Activated T-cell treated with anti-CD3 and anti-CD28 coated beads, Interleukin-2, amount 50 U/mL, for 72 hours (primary cell): Measurements from ENCODE around the gene GMEB2. TPM values are rescaled to one million over a fixed set of nuclear protein-coding genes. Genes with fewer than 3 reads are reported as not detected.
"Not testable (repeated sequence)": the region's sequence is repeated elsewhere in the genome, so short reads cannot be mapped to it uniquely, and the experiment has no call there.

Experiments
- ATAC-seq, 2 donors: fragments of 150-1000 bp; cut with Tn5 transposase; replicated peaks in 1 of 2; 2 replicates each; pipeline ENCODE4 v1.10.0; 2021; ENCODE audit warnings: moderate library complexity in 2 of 2, mild to moderate bottlenecking in 1 of 2
- DNase-seq, 2 donors: peaks; one replicate each; pipeline ENCODE4 v3.0.0; 2021 to 2022; ENCODE audit warnings: mixed read lengths in 1 of 2
- H3K27ac Mint-ChIP-seq: one replicate; pipeline ENCODE4 v1.8.0; 2022; ENCODE audit warnings: mild to moderate bottlenecking, moderate library complexity, mixed read lengths
- H3K27me3 Mint-ChIP-seq: one replicate; pipeline ENCODE4 v1.8.0; 2022; ENCODE audit warnings: low read depth, mixed read lengths
- H3K36me3 Mint-ChIP-seq, 2 donors: one replicate each; pipeline ENCODE4 v1.8.0; 2022; ENCODE audit warnings: mixed read lengths in 2 of 2, mild to moderate bottlenecking in 1 of 2; ENCODE audit not compliant: insufficient read depth in 2 of 2
- H3K4me1 Mint-ChIP-seq: one replicate; pipeline ENCODE4 v1.8.0; 2022; ENCODE audit warnings: low read depth, mixed read lengths
- H3K4me3 Mint-ChIP-seq, 2 donors: one replicate each; pipeline ENCODE4 v1.8.0; 2022; ENCODE audit warnings: mild to moderate bottlenecking in 2 of 2, mixed read lengths in 2 of 2, moderate library complexity in 2 of 2
- H3K9me3 Mint-ChIP-seq, 2 donors: one replicate each; pipeline ENCODE4 v1.8.0; 2022; ENCODE audit warnings: mixed read lengths in 2 of 2
- total RNA-seq, 2 donors: library from RNA; stranded (reverse); gene quantifications; one replicate each; pipeline ENCODE4 v1.2.3, GENCODE V29; 2022

Gene GMEB2
- total RNA-seq, 2 donors from 2014 or later: 17.5 to 22.8 TPM

DNA sequence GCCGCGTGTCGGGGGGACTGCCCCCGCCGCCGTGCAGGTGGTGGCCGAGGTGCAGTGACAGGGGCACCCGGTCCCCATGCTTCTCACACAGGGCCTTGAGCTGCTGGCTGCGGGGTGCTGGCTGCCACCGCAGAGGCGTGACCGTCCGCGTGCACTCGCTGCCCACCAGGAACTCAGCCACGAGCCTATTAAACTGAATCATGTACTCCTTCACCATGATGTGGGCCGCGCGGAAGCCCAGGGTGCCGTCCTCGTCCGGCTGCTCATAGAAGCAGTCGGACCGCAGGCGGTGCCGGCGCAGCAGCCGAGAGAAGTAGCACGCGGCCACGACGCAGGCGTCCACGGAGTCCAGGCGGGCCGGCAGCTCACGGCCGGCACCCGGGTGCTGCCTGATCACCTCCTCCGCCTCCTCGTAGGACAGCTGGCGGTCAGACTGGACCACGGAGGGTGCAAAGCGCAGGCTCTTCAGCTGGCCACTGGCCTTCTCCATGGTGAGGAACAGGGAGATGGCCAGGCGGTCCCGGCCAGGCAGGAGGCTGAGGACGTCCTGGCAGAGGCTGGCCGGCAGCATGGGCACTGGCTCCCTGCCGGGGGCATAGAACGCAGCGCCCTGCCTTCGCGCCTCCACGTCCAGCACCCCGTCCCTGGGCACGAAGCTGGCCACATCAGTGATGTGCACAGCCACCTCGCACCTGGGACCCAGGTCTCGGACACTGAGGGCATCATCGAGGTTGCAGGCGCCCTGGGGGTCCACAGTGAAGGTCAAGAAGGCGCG is 62.7 kb downstream of the GMEB2 start:
- DNase-seq (no peak), ATAC-seq (no peak)
- peaks cover 13% of the 10 kb centered on the region for H3K4me1 Mint-ChIP-seq
- no peak overlapping the region for H3K4me3 Mint-ChIP-seq
- no peaks in the 10 kb centered on the region for H3K9me3 Mint-ChIP-seq
- no peaks in the 10 kb centered on the region for H3K27me3 Mint-ChIP-seq
- H3K27ac Mint-ChIP-seq: no peak overlapping the region
- no peaks in the 10 kb centered on the region for H3K36me3 Mint-ChIP-seq

DNA sequence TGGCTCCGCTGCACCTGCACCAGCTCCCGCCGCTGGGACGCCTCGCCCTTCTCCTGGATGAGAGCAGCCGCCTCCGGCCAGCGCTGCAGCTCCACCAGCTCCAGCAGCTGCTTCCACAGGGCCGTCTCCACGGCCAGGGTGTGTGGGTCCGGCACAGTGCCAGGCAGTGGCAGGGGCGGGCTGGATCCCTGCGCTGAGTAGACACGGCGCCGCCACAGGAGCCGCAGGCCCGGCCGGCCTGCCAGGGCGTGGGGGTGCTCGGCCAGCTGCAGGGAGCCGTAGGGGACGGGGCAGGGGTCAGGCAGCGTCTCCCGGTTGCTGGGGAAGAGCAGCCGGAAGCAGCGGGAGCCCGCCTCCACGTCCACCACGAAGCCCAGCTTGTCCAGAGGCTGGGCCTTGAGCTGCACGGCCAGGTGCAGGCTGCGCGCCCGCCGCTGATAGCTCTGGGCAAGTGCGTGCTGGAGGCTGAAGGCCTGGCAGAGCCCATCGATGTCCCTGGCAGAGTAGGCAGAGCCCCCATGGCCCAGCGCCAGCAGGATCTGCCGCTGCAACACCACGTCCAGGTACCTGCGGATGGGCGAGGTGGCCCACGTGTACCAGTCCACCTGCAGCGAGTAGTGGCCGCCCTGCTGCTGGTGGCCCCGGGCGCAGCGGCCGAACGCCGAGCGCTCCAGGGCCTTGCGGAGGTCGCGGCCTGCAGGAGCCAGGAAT is 63.5 kb downstream of the GMEB2 start:
- H3K4me3 Mint-ChIP-seq: no peak overlapping the region
- ATAC-seq: no peak
- no peaks in the 10 kb centered on the region for H3K36me3 Mint-ChIP-seq
- peaks cover 12% of the 10 kb centered on the region for H3K4me1 Mint-ChIP-seq
- no peaks in the 10 kb centered on the region for H3K9me3 Mint-ChIP-seq
- no peak for DNase-seq
- no peak overlapping the region for H3K27ac Mint-ChIP-seq
- no peaks in the 10 kb centered on the region for H3K27me3 Mint-ChIP-seq

DNA sequence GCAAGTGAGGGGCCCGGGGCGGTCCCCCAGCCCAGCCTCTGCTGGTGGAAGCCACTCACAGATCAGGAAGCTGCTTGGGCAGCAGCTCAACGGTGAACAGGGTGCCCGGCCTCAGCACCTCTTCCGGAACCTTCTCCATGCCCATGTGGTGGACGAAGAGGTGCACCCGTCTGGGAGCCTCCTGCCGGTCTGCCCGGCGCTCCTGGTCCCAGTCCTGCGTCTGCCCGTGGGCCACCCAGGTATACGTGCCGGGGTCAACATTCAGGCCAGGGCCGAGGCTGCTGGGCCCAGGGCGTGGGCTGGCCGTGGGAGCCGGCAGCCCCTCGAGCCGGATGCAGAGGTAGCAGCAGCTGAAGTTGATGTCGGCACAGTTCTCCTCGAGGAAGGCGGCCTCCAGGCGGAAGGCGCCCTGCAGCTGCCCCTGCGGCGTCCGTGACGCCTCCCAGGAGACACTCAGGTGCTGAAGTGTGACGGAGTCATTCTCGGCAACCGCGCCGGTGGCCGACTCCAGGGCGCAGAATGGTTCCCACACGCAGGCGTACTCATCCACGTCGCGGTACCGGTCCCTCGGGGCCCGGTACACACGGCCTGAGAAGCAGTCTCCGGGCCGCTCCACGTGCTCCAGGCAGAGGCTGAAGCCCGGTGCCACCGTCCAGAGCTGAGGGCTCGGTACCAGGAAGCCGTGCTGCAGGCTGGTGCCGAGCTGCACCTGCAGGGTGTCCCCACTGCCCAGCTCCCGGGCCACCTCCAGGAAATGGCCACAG is 64.3 kb downstream of the GMEB2 start:
- ATAC-seq (no peak), DNase-seq (no peak)
- Mint-ChIP-seq H3K27ac (no peak overlapping the region), H3K27me3 (no peaks in the 10 kb centered on the region), H3K4me1 (peaks cover 5% of the 10 kb centered on the region), H3K36me3 (no peaks in the 10 kb centered on the region), H3K9me3 (no peaks in the 10 kb centered on the region), H3K4me3 (no peak overlapping the region)

DNA sequence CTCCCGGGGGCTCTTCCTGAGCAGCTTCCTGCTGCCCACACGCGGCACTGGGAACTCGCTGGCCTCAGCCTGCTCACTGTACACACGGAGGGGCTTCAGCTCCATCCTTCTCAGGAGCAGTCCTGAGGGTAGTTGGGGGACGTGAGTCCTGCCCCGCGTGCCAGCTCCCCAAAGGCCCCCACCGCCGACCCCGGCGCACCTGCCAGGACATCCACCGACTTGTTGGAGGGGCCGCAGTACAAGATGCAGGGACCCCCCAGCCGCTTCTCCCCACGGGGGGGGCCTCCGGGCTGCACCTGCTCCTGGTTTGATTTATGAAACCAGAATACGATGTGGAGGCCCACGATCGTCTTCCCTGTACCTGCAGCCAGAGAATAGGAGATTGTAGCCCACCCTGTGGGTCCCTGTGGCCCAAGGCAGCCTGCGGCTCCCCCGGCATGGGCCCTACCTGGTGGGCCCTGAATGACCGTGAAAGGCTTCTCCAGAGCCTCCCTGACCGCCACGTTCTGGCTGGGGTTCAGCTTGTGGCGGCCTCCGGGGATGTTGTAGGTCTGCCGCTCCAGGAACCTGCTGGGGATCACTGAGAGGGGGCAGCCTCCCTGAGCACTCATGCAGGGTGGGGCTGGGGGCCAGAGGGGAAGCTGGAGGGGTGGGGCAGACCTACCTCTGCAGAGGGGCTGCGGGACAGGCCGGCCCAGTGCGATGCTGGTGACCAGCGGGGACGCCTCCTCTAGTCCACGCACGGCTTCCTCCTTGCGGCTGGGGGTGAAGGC is 65.1 kb downstream of the GMEB2 start:
- DNase-seq (no peak), ATAC-seq (no peak)
- H3K27me3 Mint-ChIP-seq: no peaks in the 10 kb centered on the region
- no peak overlapping the region for H3K4me3 Mint-ChIP-seq
- no peak overlapping the region for H3K27ac Mint-ChIP-seq
- no peaks in the 10 kb centered on the region for H3K4me1 Mint-ChIP-seq
- H3K9me3 Mint-ChIP-seq: no peaks in the 10 kb centered on the region
- H3K36me3 Mint-ChIP-seq: no peaks in the 10 kb centered on the region

DNA sequence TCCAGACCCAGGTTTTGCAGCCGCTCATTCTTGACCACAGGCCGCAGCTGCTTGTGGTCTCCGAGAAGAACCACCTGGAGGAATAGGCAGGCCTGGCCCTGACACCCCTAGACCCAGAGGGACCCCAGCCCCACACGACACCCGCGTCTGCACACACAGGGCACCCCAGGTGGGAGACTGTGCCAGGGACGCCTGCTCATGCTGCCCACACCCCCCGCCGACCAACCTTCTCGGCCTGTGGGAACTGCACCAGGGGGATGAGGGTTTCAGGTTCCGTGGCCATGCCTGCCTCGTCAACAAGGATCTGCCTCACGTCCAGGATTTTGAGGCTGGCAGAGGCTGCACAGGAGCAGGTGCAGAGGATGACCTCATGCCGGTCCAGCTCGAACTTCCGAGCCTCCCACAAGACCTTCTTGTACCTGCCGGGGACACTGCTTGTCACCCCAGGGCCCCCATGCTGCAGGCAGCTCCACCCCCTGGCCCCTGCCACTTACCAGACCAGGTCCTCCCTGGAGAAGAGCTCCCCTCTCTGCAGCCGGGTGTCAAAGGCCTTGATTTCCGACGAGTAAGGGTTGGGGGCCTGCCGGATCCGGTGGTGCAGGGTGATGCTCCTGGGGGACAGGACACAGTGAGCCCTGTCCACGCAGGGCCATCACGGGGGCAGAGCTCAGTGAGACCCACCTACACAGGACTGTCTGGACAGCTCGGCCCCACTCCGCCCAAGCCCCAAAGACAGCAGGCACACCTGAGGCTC is 65.9 kb downstream of the GMEB2 start:
- no peaks in the 10 kb centered on the region for H3K9me3 Mint-ChIP-seq
- H3K4me3 Mint-ChIP-seq: no peak overlapping the region
- H3K4me1 Mint-ChIP-seq: no peaks in the 10 kb centered on the region
- no peak overlapping the region for H3K27ac Mint-ChIP-seq
- DNase-seq (no peak), ATAC-seq (no peak)
- H3K27me3 Mint-ChIP-seq: no peaks in the 10 kb centered on the region
- no peaks in the 10 kb centered on the region for H3K36me3 Mint-ChIP-seq

DNA sequence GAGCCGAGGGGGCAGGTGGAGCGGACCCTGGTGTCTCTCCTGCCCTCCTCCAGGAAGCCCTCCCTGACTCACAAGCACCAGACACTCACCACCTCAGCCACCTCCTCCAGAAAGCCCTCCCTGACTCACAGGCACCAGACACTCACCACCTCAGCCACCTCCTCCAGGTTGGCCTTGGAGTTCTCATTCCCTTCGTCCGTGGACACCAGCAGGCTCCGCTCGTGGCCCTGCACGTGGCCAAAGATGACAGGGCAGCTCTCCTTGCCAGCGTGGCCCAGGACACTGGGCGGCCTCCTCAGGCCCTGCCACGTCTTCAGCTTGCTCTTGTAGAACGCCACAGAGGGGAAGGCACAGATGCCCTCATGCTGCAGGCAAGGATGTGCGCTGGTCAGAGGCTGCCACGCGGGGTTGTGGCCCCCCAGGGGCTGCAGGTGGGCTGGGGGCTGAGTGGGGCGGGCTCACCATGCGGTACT is 66.5 kb downstream of the GMEB2 start:
- no peak overlapping the region for H3K4me3 Mint-ChIP-seq
- no peaks in the 10 kb centered on the region for H3K9me3 Mint-ChIP-seq
- ATAC-seq (peak in 1 of 2 donors; percentile 28), DNase-seq (no peak)
- no peaks in the 10 kb centered on the region for H3K4me1 Mint-ChIP-seq
- no peaks in the 10 kb centered on the region for H3K36me3 Mint-ChIP-seq
- no peak overlapping the region for H3K27ac Mint-ChIP-seq
- H3K27me3 Mint-ChIP-seq: no peaks in the 10 kb centered on the region

DNA sequence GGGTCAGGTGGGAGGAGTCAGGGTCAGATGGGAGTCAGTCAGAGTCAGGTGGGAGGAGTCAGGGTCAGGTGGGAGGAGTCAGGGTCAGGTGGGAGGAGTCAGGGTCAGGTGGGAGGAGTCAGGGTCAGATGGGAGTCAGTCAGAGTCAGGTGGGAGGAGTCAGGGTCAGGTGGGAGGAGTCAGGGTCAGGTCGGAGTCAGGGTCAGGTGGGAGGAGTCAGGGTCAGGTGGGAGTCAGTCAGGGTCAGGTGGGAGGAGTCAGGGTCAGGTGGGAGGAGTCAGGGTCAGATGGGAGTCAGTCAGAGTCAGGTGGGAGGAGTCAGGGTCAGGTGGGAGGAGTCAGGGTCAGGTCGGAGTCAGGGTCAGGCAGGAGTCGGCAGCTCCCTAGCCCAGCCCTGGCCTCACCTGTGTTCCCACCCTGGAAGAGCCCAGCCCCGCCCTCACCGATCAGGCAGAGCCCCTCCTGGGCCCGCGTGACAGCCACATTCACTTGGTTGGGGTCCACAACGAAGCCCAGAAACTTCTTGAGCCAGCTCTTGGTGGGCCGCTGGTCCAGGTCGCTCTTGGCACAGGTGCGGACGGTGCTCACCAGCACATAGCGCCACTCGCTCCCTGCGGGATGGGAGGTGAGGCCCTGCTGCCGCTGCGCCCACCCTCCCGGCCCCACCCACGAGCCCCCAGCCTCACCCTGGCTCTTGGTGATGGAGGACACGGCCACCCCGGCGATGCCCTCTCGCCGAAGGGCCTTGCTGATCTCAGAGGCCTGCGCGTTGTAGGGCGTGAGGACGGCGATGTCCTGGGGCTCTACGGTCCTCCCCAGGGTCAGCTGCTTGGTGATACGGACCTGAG is 67.2 kb downstream of the GMEB2 start:
- H3K27ac Mint-ChIP-seq, H3K27me3 Mint-ChIP-seq: not testable (repeated sequence)
- peak; percentile 11 to 32 for ATAC-seq

DNA sequence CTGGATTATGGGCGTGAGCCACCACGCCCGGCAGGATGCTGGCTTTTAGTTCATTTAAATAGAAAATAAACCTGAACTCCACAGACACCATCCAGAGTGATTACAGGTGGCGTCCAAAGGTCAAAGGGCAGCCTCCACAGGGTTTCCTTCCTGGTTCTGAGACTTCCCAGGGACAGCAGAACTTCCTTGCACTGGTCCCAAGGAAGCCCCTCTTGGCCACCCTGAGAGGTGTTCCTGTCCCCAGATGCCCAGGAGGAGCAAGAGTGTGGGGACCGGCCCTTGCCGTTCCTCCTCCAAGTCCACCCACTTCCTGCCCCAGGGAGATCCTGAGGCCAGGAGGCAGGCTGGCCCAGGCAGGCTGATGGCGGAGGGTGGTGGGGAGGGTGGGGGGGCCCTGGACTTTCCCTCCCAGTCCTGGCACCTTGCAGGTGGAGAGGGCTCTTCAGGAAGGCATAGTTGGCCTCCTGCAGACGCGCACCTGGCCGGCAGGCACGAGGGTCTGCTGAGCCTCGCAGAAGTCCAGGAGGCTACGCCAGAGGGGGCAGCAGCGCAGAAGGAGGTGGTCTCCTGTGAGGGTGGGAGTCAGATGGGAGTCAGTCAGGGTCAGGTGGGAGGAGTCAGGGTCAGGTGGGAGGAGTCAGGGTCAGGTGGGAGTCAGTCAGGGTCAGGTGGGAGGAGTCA is 68.0 kb downstream of the GMEB2 start:
- Mint-ChIP-seq H3K36me3 (no peaks in the 10 kb centered on the region), H3K27me3 (no peaks in the 10 kb centered on the region), H3K4me1 (no peaks in the 10 kb centered on the region), H3K9me3 (no peaks in the 10 kb centered on the region), H3K27ac (no peak overlapping the region), H3K4me3 (no peak overlapping the region)
- DNase-seq (no peak), ATAC-seq (peak in 1 of 2 donors; percentile 16)

More for the DNA sequence above, 67.2 kb downstream of the GMEB2 start:
- DNase-seq, H3K4me3 Mint-ChIP-seq, H3K4me1 Mint-ChIP-seq, H3K36me3 Mint-ChIP-seq, H3K9me3 Mint-ChIP-seq: not testable (repeated sequence)

DNA sequence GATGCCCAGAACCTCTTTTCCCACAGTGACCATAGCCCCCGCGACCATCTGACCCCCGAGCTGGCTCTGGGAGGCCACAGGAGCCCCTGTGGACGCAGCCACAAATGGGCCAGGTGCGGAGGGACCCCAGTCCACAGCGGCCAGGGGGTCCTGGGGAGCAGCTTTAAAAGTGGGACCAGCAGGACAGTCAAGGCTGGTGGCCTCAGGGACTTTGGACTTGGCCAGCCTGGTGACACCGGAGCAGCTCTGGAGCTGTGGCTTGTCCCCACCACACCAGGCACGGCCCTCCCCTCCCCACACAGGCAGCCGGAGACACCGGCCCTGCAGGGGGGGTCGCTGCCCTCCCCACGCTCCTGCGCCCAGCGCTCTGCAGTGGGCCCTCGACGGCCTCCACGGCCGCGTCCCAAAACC is 69.4 kb downstream of the GMEB2 start:
- peaks cover 7% of the 10 kb centered on the region for H3K4me1 Mint-ChIP-seq
- H3K4me3 Mint-ChIP-seq: no peak overlapping the region
- H3K9me3 Mint-ChIP-seq: no peaks in the 10 kb centered on the region
- DNase-seq (no peak), ATAC-seq (no peak)
- no peaks in the 10 kb centered on the region for H3K27me3 Mint-ChIP-seq
- H3K27ac Mint-ChIP-seq: no peak overlapping the region
- no peaks in the 10 kb centered on the region for H3K36me3 Mint-ChIP-seq

DNA sequence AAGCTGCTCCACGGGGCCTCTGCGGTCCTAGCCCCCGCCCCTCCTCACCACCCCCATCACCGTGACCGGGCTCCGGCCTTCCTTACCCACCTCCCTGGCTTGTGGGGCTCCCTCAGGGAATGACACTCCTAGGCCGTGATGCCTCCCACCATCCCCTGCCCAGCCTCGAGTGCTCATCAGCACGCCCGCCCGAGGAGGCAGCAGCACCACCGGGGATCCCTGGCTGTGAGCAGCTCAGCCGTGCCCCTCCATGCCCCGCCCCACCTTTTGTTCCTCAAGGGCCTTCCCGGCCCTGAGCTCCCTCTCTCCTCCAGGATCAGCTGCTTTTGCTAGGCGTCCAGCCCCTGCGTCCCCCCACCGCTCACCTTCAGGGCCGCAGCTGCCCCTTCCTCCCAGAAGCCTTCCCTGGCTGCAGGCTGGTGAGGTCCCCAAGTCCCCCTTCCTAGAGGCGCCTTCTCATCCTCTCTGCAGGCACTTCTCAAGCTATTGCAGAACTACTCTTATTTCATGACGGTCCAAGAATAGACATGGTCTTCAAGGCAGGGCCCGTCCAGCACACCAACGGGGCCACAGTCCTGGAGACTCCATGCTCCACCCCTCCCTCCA is 69.9 kb downstream of the GMEB2 start:
- Mint-ChIP-seq H3K4me3 (no peak overlapping the region), H3K36me3 (no peaks in the 10 kb centered on the region), H3K27me3 (no peaks in the 10 kb centered on the region), H3K9me3 (no peaks in the 10 kb centered on the region), H3K27ac (no peak overlapping the region), H3K4me1 (peaks cover 12% of the 10 kb centered on the region)
- no peak for ATAC-seq
- DNase-seq: no peak
